Loucy (cell line): ENCODE results near the gene SURF1.
"Not testable (repeated sequence)": the region's sequence is repeated elsewhere in the genome, so short reads cannot be mapped to it uniquely, and the experiment has no call there.

Experiments
- CTCF ChIP-seq: fragments of 200-600 bp; sonication (generic); conservative IDR thresholded peaks from 2 replicates; pipeline ENCODE4 v1.5.1; 2014; ENCODE audit warnings: mild to moderate bottlenecking, antibody characterized with exemption, low read length
- EZH2phosphoT487 ChIP-seq: fragments of 200-600 bp; IDR thresholded peaks from 2 replicates; pipeline ENCODE4 v1.6.1; 2018; ENCODE audit warnings: antibody characterized with exemption, mild to moderate bottlenecking, moderate library complexity, borderline replicate concordance

- not testable (repeated sequence) for TF ChIP-seq CTCF, EZH2phosphoT487
Measured at GRCh38 chr9:133327021-133327420, 29.3 kb downstream of the SURF1 start.
